Measurements from ENCODE around the gene AMPH.
"Not testable (repeated sequence)": the region's sequence is repeated elsewhere in the genome, so short reads cannot be mapped to it uniquely, and the experiment has no call there.

The AMPH gene

GRCh38 chr7:38625866-38626265, 5.3 kb downstream of the AMPH start:
- DNase-seq = no peak

GRCh38 chr7:38615665-38616064, 15.5 kb downstream of the AMPH start:
- no peak for DNase-seq

GRCh38 chr7:38607466-38607865, 23.7 kb downstream of the AMPH start:
- DNase-seq = no peak

GRCh38 chr7:38600741-38601140, 30.4 kb downstream of the AMPH start:
- no peak for DNase-seq

- no peak for DNase-seq
Measured at GRCh38 chr7:38594949-38595348, 36.2 kb downstream of the AMPH start.

GRCh38 chr7:38592737-38593288, 38.4 kb downstream of the AMPH start:
- no peak for DNase-seq

- no peak for DNase-seq
Measured at GRCh38 chr7:38585572-38586354, 45.4 kb downstream of the AMPH start.

- no peak for DNase-seq
Measured at GRCh38 chr7:38584443-38585210, 46.5 kb downstream of the AMPH start.

- DNase-seq = no peak
Measured at GRCh38 chr7:38580485-38580884, 50.7 kb downstream of the AMPH start.

GRCh38 chr7:38574086-38574485, 57.1 kb downstream of the AMPH start:
- no peak for DNase-seq

- not testable (repeated sequence) for DNase-seq
Measured at GRCh38 chr7:38571620-38572019, 59.6 kb downstream of the AMPH start.

GRCh38 chr7:38568497-38568896, 62.7 kb downstream of the AMPH start:
- no peak for DNase-seq

GRCh38 chr7:38565289-38565688, 65.9 kb downstream of the AMPH start:
- DNase-seq = no peak

GRCh38 chr7:38563741-38564140, 67.4 kb downstream of the AMPH start:
- DNase-seq = no peak

- DNase-seq = no peak
Measured at GRCh38 chr7:38561166-38561565, 70.0 kb downstream of the AMPH start.

- no peak for DNase-seq
Measured at GRCh38 chr7:38558761-38559345, 72.3 kb downstream of the AMPH start.

GRCh38 chr7:38554586-38554985, 76.6 kb downstream of the AMPH start:
- no peak for DNase-seq

- no peak for DNase-seq
Measured at GRCh38 chr7:38550836-38551235, 80.3 kb downstream of the AMPH start.

GRCh38 chr7:38548605-38549004, 82.6 kb downstream of the AMPH start:
- no peak for DNase-seq

- DNase-seq = no peak
Measured at GRCh38 chr7:38546763-38547162, 84.4 kb downstream of the AMPH start.

GRCh38 chr7:38545977-38546376, 85.2 kb downstream of the AMPH start:
- DNase-seq = no peak

- DNase-seq = no peak
Measured at GRCh38 chr7:38542156-38542555, 89.0 kb downstream of the AMPH start.

GRCh38 chr7:38541440-38541839, 89.7 kb downstream of the AMPH start:
- no peak for DNase-seq

All from CD4-positive, alpha-beta T cell treated with Interleukin-12 subunit alpha and Interleukin-12 subunit beta, for 1 hour (primary cell).